KMS-11 (cell line): ENCODE data around the gene DCAF8L2.

ENCODE experiments used
- H2AFZ ChIP-seq: fragments of 200-600 bp; sonication (generic); 2 replicates; pipeline ENCODE4 v1.6.1; 2016; ENCODE audit warnings: antibody characterized with exemption, mixed run types, low read depth
- H3K27ac ChIP-seq: fragments of 200-600 bp; sonication (generic); 2 replicates; pipeline ENCODE4 v1.6.1; 2016; ENCODE audit warnings: mild to moderate bottlenecking, mixed run types
- H3K27me3 ChIP-seq: fragments of 200-600 bp; sonication (generic); 2 replicates; pipeline ENCODE4 v1.6.1; 2017; ENCODE audit warnings: mild to moderate bottlenecking, low read depth, mixed run types, moderate library complexity; ENCODE audit not compliant: insufficient read depth
- H3K36me3 ChIP-seq: fragments of 200-600 bp; sonication (generic); 2 replicates; pipeline ENCODE4 v1.6.1; 2017; ENCODE audit warnings: mild to moderate bottlenecking, mixed run types; ENCODE audit not compliant: insufficient read depth
- H3K4me1 ChIP-seq: fragments of 200-600 bp; sonication (generic); 2 replicates; pipeline ENCODE4 v1.6.1; 2016; ENCODE audit warnings: mild to moderate bottlenecking, low read depth, mixed run types; ENCODE audit not compliant: poor library complexity, severe bottlenecking
- H3K4me2 ChIP-seq: fragments of 200-600 bp; sonication (generic); 2 replicates; pipeline ENCODE4 v1.7.0; 2016; ENCODE audit warnings: mild to moderate bottlenecking, mixed run types
- H3K4me3 ChIP-seq: fragments of 200-600 bp; sonication (generic); IDR thresholded peaks from 2 replicates; pipeline ENCODE4 v1.6.1; 2017; ENCODE audit warnings: low read depth, low read length, mixed read lengths; ENCODE audit not compliant: insufficient read depth
- H3K79me2 ChIP-seq: fragments of 200-600 bp; sonication (generic); 2 replicates; pipeline ENCODE4 v1.6.1; 2016; ENCODE audit warnings: low read depth, mixed run types; ENCODE audit not compliant: insufficient read depth
- H3K9ac ChIP-seq: fragments of 200-600 bp; sonication (generic); 2 replicates; pipeline ENCODE4 v1.6.1; 2016; ENCODE audit warnings: mild to moderate bottlenecking, mixed run types
- H4K20me1 ChIP-seq: fragments of 200-600 bp; sonication (generic); 2 replicates; pipeline ENCODE4 v1.6.1; 2016; ENCODE audit warnings: mild to moderate bottlenecking, mixed run types; ENCODE audit not compliant: insufficient read depth
- TF ChIP-seq, protein P1 (sequence below): fragments of 200-600 bp; sonication (generic); conservative IDR thresholded peaks from 2 replicates; pipeline ENCODE4 v1.6.1; 2017; ENCODE audit warnings: low read depth, mild to moderate bottlenecking, antibody characterized with exemption, low read length, moderate library complexity, mixed read lengths

DCAF8L2 gene

DNA sequence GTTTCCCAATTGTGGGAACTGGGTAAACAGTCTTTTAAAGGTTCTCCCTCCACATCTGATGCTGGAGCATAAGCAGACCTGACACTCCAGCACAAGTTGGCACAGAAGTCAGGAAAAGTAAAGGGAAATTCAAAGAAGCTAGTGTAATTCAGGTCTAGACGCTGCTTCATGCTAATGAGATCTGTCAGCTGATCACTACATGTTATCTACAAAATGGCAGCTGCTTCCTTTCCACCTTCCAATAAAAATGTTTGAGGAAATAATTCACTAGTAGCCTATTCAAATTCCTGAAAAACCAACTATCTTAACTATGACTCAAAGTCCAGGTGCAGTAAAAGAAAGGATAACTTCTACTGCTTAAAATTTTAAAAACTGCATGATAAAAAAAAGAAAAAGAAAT is 29.3 kb downstream of the DCAF8L2 start:
- no peak overlapping the region for H3K27ac ChIP-seq
- no peak overlapping the region for H2AFZ ChIP-seq
- H3K4me3 ChIP-seq, result no peak overlapping the region
- H3K9ac ChIP-seq, result no peak overlapping the region
- no peaks in the 10 kb centered on the region for H3K36me3 ChIP-seq
- TF ChIP-seq, protein P1, sequence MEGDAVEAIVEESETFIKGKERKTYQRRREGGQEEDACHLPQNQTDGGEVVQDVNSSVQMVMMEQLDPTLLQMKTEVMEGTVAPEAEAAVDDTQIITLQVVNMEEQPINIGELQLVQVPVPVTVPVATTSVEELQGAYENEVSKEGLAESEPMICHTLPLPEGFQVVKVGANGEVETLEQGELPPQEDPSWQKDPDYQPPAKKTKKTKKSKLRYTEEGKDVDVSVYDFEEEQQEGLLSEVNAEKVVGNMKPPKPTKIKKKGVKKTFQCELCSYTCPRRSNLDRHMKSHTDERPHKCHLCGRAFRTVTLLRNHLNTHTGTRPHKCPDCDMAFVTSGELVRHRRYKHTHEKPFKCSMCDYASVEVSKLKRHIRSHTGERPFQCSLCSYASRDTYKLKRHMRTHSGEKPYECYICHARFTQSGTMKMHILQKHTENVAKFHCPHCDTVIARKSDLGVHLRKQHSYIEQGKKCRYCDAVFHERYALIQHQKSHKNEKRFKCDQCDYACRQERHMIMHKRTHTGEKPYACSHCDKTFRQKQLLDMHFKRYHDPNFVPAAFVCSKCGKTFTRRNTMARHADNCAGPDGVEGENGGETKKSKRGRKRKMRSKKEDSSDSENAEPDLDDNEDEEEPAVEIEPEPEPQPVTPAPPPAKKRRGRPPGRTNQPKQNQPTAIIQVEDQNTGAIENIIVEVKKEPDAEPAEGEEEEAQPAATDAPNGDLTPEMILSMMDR, result no peak
- no peak overlapping the region for H3K4me2 ChIP-seq
- H3K4me1 ChIP-seq, result no peaks in the 10 kb centered on the region
- no peaks in the 10 kb centered on the region for H3K79me2 ChIP-seq
- H4K20me1 ChIP-seq, result no peaks in the 10 kb centered on the region
- no peaks in the 10 kb centered on the region for H3K27me3 ChIP-seq

DNA sequence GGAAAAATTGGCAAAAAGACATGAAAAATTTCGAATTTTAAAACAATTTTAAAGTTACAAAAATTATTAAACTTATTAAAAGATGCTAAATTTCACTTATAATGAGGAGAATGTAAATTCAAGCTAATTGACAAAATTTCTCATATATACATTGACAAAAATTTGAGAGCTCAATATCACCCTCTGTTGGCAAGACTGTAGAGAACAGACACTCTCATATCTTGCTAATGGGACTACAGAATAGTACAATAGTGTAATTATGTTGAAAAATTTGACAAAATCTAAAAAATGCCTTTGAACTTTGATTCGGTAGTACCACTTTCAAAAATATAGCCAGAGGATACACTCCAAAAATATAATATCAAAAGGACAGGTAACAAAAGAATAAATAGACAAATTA is 29.8 kb downstream of the DCAF8L2 start:
- H3K4me3 ChIP-seq, result no peak overlapping the region
- no peaks in the 10 kb centered on the region for H4K20me1 ChIP-seq
- no peak overlapping the region for H3K9ac ChIP-seq
- H3K79me2 ChIP-seq, result no peaks in the 10 kb centered on the region
- no peaks in the 10 kb centered on the region for H3K4me1 ChIP-seq
- TF ChIP-seq, protein P1, result peak; percentile 55; the same call in 1 of the 2 replicates
- no peaks in the 10 kb centered on the region for H3K27me3 ChIP-seq
- H2AFZ ChIP-seq, result no peak overlapping the region
- H3K36me3 ChIP-seq, result no peaks in the 10 kb centered on the region
- H3K4me2 ChIP-seq, result no peak overlapping the region
- H3K27ac ChIP-seq, result no peak overlapping the region

DNA sequence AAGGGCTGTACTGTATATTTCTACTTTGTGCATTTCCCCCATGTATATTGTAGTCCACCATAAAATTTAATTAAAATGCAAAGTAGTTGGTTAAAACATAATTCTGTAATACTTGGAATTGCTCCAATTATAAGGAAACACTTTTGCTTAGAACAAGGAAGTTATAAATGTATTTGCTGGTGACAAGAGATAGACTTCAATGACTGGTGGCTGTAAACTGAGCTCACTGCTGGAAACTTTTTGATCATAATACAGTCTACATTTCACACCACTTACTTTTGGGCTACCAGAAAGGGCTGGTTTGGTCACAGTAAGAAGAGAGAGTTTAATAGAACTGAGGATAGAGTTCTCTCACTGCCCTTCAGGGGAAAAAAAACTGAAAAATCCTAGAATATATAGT is 32.7 kb downstream of the DCAF8L2 start:
- H3K4me3 ChIP-seq, result no peak overlapping the region
- no peak overlapping the region for H2AFZ ChIP-seq
- no peak overlapping the region for H3K9ac ChIP-seq
- no peak overlapping the region for H3K27ac ChIP-seq
- TF ChIP-seq, protein P1, result no peak
- no peak overlapping the region for H3K4me2 ChIP-seq
- H4K20me1 ChIP-seq, result no peaks in the 10 kb centered on the region
- H3K4me1 ChIP-seq, result no peaks in the 10 kb centered on the region
- no peaks in the 10 kb centered on the region for H3K36me3 ChIP-seq
- no peaks in the 10 kb centered on the region for H3K27me3 ChIP-seq
- no peaks in the 10 kb centered on the region for H3K79me2 ChIP-seq

DNA sequence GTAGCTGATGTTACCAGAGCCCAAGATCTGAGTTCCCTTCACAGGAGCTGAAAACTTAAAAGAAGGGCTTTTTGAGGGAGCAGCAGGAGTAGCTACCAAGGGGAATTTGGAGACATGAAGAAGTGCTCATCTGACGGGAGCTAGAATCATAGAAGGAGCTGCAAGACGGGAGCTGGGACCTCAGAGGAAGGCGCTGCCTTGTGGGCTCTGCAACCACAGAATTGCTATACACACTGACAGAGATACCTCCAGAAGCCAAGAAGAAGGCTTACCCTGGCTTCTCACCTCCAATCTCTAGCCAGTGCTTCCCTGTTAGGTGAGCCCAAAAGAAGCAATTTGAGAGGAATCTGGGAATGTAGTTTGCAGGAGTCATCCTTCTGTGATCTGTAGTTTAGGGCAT is 35.9 kb downstream of the DCAF8L2 start:
- no peaks in the 10 kb centered on the region for H4K20me1 ChIP-seq
- no peaks in the 10 kb centered on the region for H3K79me2 ChIP-seq
- no peaks in the 10 kb centered on the region for H3K4me1 ChIP-seq
- H3K9ac ChIP-seq, result no peak overlapping the region
- H3K4me2 ChIP-seq, result no peak overlapping the region
- H3K4me3 ChIP-seq, result no peak overlapping the region
- no peaks in the 10 kb centered on the region for H3K36me3 ChIP-seq
- TF ChIP-seq, protein P1, result no peak
- H3K27ac ChIP-seq, result no peak overlapping the region
- H2AFZ ChIP-seq, result no peak overlapping the region
- no peaks in the 10 kb centered on the region for H3K27me3 ChIP-seq
